Kidney glomerular epithelial cell (primary cell): Measurements from ENCODE around the gene RIMS3.
A peak's percentile ranks its signal among the peaks of the same experiment; 100 is the strongest.
"Not testable (repeated sequence)": the region's sequence is repeated elsewhere in the genome, so short reads cannot be mapped to it uniquely, and the experiment has no call there.

Source experiments
- DNase-seq: peaks from one replicate; lab custom pipeline; 2025; lab: John Stamatoyannopoulos, UW

RIMS3 gene

DNA sequence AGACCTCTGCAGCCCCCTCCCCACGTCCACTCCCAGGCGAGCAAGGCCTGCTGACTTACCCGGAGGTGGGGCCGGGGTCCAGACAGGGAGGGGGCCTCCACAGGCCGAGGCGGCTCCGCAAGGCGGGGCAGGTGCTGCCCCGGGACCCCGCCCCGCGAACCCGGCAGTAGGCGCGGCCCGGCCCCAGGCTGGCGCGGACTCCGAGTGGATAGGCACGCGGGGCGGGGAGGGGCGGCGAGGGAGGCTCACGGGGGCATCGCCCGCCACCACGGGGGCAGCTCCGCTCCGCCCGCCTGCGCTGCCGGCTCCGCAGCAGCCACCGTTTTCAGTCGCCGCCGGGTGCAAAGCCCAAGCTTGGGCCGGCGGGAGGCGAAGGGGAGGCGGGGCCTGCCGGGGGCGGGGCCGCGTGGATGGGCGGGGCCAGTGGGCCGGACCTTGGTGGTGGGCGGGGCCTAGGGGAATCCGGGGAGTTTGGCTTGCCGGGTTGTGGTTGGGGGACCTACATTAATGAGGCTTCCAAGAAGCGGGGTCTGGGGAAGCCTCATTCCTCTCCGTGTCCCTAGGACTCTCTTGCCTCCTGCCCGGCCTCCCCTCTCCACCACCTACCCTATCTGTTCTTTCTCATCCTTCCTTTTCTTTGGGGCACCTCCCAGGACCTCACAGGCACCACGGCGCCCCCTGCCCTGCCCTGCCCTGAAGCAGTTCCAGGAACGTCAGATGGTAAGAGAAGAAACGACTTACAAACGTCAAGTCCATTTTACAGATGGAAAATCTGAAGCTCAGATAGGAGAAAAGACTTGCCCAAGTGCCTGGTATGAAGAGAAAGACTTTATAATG, at the start of gene RIMS3:
Gene RIMS3, minus strand, starts transcription at position 348 of the 837 bp plus-strand sequence. CDS start 23,757 bp downstream, outside the sequence.
- peak; percentile 35 for DNase-seq

DNA sequence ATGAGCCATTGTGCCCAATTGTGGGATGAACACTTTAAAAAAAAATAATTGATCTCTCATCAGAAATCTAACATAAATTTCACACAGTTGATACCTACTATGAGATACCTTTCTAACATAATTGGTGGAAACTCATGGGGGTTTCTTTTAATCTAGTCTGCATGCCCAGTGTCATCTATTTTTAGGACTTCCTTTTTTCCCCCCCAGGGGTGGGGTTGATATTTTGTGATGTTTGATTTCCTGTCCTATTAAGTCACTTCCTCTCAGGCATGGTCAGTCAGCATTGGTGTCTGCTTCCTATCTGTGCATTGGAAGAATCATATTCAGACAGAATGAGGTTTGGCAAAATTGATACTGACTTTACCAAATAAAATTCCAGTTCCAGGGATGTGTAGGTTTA, 47.5 kb upstream of the RIMS3 start:
- DNase-seq = no peak

DNA sequence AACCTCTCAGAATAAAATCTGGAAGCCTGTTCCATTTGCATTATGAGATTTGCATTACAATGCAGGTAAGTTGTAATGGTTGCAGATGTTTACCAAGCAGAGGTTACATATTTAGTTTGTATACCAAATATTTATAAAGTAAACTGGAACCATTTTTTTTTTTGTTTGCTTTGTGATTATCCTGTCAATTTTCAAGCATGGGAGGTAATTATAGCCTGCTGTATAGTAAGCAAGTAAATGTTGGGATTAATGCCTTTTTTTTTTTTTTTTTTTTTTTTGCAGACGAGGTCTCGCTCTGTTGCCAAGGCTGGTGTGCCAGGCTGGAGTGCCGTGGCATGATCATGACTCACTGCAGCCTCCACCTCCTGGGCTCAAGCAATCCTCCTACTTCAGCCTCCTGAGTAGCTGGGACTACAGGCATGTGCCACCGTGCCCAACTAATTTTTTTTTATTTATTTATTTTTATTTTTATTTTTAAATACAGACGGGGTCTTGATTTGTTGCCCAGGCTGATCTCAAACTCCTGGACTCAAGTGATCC, 47.0 kb upstream of the RIMS3 start:
- DNase-seq = no peak

DNA sequence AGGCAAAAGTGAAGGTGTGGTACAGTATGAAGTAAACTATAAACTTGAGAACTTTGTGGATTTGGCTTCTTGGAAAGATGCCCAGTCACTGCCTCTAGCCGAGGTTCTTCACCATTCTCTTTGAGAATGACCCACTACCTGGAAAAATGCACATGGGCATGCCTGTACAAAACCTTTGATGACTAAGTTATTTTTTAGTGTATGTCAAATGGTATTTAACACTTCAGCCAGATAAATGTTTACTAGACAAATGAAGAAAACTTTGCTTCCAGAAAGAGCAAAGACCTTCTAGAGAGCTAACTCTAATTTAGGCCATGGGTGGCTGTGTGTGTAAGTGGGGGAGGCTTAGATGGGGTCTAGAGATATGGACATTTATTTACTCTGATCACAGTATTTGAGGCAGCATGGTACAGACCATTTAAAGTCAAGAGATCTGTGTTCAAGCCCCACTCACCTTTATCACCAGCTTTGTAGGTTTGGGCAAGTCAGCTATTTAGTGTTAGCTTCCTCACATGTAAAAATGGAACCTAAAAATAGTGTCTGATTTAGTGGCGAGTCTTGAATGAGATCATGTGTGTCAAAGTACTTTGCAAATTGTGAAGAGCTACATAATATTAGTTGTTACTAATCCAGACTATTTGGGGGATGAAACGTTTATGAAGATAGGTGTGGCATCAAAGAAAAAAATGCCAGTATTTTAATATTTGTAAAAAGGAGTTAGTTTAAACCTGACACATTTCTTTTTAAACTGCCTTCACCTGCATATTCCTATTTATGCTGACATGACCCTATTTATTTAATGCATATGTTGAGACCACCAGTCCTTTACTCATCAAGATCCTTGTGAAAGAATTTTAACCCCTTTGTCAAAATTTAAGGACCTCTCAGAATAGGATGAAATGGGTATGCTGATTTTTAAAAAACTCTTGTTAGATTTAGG, 46.3 kb upstream of the RIMS3 start:
- peak; percentile 78 for DNase-seq

DNA sequence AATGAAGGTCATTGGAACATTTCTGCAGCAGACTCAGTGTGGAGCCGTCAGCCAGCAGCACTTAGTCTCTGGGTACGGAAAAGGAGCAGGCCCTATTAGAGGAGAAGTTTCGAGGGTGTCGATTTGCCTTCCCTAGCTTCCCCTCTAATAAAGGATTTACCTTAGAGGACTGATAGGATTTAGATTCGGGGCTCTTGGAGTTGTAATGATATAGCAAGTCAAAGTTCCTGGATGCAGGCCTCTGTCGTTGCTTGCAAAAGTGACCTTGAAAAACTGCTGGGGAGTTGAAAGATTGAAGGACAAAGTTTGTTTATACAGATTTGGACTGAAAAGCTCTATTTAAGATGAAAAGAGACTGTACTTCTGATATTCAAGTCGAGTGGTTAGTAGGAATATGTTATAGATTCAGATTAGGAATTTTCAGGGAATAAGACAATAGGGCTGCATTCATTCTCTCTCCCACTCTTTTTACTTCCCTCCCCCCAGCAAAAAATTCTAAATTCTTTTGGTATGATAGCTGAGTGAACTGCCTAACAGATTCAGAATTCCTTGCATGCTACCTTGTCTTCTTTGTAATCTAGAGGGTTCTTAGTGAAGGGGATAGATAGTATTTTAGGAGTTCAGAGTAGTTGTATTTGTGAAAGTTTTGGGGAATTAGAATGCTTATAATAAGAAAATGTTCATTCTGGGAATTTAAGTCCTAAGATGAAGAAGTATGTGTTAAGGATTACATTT, 45.3 kb upstream of the RIMS3 start:
- DNase-seq = no peak

DNA sequence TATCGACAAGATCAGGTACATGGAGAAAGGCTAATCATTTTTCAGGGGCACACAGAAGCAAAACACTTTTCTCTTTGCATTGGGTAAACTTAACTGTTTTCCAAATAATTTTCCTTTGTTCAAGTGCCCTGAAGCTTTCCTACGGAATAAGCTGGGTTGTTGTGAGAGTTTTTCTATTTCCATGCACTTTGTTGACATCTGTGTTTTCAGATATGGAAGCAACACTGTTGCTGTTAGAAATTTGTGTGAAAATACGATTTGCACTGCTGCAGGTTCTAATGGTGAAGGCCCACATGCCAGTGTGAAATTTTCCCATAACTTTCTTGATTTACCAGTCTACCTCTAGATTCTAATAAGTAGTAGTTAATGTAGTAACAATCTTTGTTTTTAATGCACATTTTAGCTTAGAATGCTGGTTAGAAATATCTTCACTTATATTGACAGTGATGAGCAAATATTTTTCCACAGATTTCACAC, 44.4 kb upstream of the RIMS3 start:
- no peak for DNase-seq

DNA sequence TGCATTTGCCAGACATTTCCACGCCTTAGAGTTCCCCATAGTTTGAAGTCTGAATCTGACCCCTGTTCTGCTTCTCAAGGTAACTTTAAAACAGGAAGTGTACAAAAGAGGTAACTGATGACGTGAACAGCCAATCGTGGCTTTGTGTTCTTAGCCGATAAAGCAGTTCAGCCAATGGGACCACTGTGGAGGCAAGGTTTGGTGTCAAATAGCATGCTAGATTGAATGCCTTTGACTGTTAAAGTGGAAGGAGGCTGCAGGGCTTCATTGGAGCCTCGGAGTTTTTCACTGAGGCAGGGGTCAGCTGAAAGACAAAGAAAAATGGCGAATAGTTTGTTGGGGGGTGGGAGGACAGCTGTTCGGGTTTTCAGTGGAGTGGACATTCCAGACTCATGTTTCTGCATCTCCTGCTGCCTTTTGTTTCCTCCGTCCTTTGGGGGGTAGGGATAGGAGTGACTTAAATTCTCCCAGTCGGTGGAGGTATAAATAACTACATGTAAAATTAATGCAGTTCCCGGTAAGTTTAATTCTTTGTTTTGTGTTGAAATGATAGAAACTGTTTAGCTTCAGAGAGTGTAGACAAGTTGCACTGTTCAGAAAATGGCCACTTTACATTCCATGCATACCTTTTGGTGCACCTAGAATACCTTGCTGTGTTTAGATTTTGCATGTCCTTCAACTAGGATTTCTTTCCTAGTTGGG, 43.8 kb upstream of the RIMS3 start:
- peak; percentile 97 for DNase-seq

DNA sequence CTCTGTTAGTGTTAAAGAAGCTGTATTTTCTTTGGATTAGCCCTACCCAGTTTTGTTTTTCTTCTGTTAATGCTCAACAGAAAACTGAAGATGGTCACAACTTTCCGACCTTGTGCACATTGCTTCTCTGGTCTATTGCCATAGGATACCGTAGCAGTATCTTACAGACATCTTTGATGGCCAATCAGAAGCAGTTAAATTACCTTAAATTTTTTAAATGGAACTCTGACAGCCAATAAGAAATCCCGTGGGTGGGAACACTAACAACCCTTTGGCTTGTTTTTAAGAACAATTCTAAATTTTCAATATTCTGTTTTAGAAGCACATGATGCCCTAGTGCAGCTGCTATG, 43.2 kb upstream of the RIMS3 start:
- DNase-seq = peak; percentile 97

DNA sequence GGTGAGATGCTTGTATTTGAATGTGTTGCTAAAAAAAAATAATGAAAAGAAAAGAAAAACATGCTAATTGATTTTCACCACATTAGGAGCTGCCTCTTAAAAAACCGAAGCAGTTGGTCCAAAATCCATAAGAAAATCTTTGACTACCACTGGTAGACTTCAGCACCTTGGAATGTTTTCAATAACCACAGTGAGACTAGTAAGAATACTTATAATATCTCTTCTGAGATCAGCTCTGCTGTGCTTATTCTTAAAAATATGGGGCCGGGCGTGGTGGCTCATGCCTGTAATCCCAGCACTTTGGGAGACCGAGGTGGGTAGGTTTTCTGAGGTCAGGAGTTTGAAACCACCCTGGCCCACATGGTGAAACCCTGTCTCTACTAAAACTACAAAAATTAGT, 41.1 kb upstream of the RIMS3 start:
- DNase-seq = no peak

DNA sequence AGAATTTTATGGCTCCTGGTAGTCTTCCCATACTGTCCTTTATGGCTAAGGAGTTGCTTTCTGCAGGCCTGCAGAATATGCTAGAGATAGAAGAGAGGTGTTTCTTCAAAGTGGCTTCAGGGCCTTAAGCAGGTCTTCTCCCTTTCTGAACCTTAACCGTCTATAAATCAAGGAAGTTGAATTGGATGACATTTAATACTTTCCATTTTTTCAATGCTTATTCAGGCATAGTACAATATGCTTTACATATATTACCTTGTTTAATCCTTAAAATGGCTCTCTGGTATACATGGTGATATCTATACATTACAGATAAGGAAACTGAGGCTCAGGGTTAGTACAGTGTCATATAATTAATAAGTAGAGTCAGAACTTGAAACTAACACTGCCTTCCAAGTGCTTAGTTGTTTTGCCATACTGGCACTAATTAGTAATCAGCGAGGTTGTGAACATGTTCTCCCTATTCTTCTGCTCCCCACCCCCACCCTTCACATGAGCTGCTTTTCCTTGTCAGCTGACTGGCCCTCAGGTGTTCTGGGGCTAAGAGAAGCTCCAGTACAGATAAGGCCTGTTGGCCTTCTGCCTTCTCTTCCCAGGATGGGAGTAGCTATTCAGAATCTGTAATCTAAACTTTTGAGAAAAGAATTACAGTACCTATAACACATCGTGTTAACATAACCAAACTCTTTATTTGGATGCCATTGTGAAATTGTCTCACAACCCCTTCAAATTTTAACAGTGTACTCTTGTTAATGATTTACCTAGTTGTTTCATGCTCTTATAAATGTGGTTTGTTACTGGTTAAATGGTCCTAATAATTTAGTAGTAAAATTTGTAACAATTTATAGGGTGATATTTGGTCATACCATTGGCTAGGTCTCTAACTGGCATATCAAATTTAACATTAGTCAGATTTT, 39.6 kb upstream of the RIMS3 start:
- no peak for DNase-seq

DNA sequence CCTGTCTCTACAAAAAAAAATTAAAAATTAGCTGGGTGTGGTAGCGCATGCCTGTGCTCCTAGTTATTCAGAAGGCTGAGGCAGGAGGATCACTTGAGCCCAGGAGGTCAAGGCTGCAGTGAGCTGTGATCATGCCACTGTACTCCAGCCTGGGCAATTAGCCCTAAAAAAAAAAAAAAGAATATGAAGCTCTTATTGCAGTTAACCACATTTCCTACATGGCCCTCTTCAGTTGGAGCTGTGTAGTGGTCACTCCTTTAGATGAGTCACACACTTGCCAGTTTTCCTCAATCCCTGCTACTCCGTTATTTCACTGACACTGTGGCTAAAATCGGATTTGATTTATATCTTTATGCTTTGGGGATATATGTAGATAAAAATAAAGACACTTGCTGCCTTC, 37.8 kb upstream of the RIMS3 start:
- peak; percentile 27 for DNase-seq

DNA sequence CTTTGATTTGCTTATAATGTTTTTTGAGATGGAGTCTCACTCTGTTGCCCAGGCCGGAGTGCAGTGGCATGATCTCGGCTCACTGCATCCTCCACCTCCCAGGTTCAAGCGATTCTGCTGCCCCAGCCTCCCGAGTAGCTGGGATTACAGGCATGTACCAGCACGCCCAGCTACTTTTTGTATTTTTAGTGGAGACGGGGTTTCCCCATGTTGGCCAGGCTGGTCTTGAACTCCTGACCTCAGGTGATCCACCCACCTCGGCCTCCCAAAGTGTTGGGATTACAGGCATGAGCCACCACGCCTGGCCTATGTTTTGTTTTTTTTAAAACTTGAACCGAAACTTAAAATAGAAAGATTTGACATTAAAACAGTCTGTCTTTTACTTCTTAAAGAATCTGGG, 37.3 kb upstream of the RIMS3 start:
- DNase-seq = not testable (repeated sequence)

DNA sequence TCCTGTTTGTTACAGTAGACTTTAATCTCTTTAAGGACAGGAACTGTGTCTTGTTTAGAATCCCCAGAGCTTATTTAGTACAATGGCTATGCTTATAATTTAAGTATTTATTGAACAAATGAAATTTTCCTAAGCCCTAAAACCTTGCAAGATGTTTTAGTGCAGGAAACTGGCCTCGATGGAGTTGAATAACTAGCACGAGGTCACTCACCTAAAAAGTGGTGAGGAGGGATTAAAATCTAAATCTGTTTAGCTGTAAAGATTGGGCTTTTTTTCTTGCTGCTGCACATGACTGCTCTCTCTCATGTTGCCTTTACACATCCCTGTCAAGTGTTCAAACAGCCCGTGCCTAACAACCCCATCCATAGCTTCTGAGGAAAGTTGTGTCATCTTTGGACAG, 36.2 kb upstream of the RIMS3 start:
- DNase-seq = no peak

DNA sequence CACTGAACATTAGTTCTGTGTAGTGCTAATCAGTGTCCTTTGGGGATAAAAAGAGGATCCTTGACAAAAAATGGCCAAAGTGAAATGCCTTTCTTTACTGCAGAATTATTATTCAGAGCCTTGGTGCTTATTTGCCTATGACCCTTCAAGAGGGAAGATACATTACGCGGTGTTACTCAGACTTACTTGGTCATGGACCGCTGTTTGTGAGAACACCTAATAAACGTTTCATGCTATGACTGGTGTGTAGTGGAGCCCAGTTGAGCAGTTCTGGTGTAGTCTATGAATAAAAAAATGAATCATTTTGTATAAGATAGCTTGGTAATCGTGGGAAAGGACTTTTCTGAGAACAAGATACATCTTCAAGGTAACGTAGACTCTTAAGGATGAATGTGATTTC, 34.3 kb upstream of the RIMS3 start:
- no peak for DNase-seq

DNA sequence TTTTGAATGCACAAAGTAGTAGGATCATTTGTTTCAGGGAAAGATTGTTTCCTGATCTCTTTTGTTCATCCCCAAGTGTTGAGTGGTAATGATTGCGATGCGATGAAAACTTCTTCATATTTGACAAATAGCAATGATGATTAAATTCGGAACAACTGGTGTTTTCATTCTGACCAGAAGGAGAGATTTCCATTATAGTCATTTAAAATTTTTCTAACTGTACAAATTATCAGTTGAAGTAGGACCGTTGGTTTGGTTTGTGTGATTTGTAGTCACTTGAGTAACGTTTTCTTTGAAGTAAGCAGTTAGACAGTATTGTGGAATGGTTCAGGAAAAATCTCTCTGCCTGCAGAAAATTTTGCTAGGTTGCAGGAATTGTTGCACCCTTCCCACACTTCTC, 32.0 kb upstream of the RIMS3 start:
- no peak for DNase-seq

DNA sequence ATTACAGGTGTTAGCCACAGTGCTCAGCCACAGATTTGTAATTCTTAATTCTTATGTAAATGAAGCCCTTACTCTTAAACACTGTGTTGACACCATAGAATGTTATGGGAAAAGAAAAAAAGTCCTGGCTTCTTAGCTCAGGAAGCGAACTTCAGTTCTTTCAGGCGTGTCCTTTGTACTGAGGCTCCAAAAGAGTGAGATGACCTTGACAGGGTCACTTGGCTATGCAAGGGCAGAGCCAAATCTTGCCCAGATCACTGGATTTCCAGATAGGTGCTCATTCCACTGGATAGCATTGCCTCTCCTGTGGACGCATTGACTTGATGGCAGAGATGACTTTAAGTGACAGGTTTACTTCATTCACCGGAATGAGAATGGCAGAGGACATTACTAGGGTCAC, 30.8 kb upstream of the RIMS3 start:
- DNase-seq = no peak

DNA sequence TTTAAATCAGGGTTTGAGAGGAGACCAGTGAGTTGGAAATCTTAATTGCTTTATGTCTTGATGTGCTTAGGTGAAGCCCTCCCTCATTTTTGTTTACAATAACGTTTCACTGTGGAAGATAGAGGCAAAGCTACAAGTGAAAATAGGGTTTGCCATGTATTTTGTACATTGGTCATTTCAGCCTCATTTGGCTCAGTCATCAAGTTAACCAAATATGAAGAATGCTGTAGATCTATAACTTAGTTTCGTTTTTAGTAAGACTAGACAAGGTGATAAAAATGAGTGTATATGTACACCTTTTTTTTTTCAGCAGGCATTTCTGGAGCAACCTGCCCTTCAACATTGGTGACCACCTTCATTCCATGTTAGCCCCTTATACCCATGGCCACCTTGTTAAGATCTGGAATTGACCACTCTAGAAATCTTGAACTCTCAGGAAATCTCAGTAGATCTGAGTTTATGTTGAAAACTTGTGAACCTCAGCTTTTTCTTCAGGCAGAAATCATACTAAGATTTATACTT, 28.9 kb upstream of the RIMS3 start:
- no peak for DNase-seq

DNA sequence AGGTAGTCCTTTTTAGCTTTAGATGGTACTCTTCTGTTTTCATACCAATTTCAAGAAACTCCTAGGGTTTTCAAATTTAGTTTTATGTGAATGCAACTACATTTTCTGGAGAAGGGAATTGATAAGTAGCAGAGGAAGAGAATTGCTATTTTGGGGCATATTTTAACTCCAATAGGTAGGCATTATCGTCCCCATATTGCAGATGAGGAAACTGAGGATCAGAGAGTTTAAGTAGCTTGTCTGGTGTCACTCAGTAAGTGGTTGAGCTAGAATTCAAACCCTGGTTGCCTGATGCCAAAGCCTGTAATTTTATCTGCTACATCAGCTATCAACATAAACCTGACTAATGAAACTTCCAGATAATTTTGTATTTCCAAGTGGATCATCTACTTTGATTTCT, 27.9 kb upstream of the RIMS3 start:
- DNase-seq = no peak

DNA sequence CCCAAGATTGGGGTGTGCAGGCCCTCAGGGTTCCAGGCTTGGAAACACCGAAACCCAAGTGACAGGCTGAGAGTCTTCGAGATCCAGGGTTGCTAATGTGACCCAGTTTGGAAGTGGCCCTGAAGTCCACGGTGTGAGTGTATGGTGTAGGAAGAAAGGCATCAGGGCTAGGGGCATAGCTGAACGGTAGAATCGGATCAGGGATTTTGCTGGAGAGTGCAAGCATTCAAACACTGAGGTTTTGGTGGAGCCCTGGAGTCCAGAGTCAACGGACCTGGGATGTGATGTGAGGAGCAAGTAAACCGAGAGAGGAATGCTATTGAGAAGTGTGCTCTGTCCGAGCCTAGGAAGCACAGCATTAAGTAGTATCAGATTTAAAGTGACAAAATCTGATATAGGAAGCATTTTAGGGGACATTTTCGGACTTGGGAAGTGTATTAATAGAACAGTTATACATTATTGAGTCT, 27.0 kb upstream of the RIMS3 start:
- DNase-seq = no peak
